ENCODE measurements around the gene MAMDC4.
"Not testable (repeated sequence)": the region's sequence is repeated elsewhere in the genome, so short reads cannot be mapped to it uniquely, and the experiment has no call there.

MAMDC4 gene

DNA sequence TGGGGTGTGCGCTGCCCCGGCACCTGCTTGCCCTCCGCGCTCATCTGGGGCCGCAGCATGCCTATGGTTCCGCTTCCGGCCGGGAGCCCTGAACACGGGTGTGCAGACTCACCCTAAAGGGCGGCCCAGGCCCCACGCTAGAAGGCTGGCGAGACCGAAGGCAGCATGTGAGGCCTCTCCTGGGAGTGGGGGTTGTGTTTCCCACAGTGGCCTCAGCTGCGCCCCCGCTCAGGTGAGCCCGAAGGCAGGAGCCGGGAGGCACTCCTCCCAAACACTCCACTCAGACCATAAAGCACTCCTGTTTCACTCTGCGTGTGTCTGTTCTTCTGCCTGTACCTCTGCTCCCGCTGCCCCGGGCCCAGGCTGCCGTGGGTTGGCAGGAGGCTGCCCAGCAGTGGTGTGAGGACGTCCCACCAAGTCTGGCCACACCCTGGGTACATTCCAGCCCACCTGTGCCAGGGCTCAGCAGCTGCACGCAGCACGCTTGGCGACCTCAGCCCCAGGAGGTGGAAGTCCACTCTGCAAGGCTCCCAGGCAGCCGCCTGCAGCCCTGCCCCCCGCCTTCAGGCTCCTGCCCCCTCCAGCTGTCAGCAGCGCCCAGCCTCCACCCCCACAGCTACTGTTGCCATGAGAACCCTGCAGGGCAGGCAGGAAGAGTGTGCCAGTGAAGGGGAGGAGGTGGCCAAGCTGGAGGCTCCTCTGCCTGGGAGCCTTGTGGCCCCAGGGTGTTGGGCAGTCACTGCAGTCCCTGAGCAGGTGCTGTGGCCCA is 11.1 kb upstream of the MAMDC4 start:
- no peak overlapping the region for H3K4ac ChIP-seq (ENCODE audit: low read depth, low read length)
- H3K4me3 ChIP-seq (ENCODE audit: low read depth, low read length), result no peak overlapping the region
- H3K4me2 ChIP-seq (ENCODE audit: low read length), result no peak overlapping the region
- no peak overlapping the region for H3K14ac ChIP-seq (ENCODE audit: low read length)
- H3K79me1 ChIP-seq (ENCODE audit: low read length), result no peaks in the 10 kb centered on the region
- H3K23ac ChIP-seq (ENCODE audit: low read length), result no peak overlapping the region
- peaks cover 12% of the 10 kb centered on the region for H3K9me3 ChIP-seq (ENCODE audit: insufficient read depth, low read depth, low read length)
- WGBS (ENCODE audit: extremely low coverage, insufficient coverage, insufficient read length), result no CpG with 5 or more reads among the region's 28 CpGs
- peaks cover 0 to 3% of the 10 kb centered on the region in 2 experiments for H3K4me1 ChIP-seq (ENCODE audit: control insufficient read depth in 1 of 2, insufficient read depth in 2 of 2, low read length in 2 of 2)
- H2AK5ac ChIP-seq (ENCODE audit: low read length), result no peak overlapping the region
- no peaks in the 10 kb centered on the region for H3K79me2 ChIP-seq (ENCODE audit: control insufficient read depth, insufficient read depth, low read length, poor library complexity)
- no peak overlapping the region for H2AFZ ChIP-seq (ENCODE audit: insufficient read depth, low read length, poor library complexity)
- H2BK12ac ChIP-seq (ENCODE audit: low read length), result no peak overlapping the region
- no peak overlapping the region for H3K9ac ChIP-seq (ENCODE audit: low read length)
- DNase-seq, result no peak
- no peak overlapping the region for H4K91ac ChIP-seq (ENCODE audit: low read depth, low read length)
- H4K8ac ChIP-seq (ENCODE audit: low read depth, low read length), result no peak overlapping the region
- no peak overlapping the region for H2BK5ac ChIP-seq (ENCODE audit: low read depth, low read length, poor library complexity)
- H3K18ac ChIP-seq (ENCODE audit: low read length), result no peak overlapping the region
- no peak overlapping the region for H3K27ac ChIP-seq (ENCODE audit: low read depth, low read length)
- peaks cover 38 to 42% of the 10 kb centered on the region in 2 experiments for H3K36me3 ChIP-seq (ENCODE audit: control insufficient read depth in 1 of 2, insufficient read depth in 2 of 2, low read length in 2 of 2)
- H2BK120ac ChIP-seq (ENCODE audit: insufficient read depth, low read length, poor library complexity), result no peak overlapping the region
- no peaks in the 10 kb centered on the region for H3K27me3 ChIP-seq (ENCODE audit: insufficient read depth, low read length)
- no peak overlapping the region for H4K12ac ChIP-seq (ENCODE audit: low read depth, low read length)

DNA sequence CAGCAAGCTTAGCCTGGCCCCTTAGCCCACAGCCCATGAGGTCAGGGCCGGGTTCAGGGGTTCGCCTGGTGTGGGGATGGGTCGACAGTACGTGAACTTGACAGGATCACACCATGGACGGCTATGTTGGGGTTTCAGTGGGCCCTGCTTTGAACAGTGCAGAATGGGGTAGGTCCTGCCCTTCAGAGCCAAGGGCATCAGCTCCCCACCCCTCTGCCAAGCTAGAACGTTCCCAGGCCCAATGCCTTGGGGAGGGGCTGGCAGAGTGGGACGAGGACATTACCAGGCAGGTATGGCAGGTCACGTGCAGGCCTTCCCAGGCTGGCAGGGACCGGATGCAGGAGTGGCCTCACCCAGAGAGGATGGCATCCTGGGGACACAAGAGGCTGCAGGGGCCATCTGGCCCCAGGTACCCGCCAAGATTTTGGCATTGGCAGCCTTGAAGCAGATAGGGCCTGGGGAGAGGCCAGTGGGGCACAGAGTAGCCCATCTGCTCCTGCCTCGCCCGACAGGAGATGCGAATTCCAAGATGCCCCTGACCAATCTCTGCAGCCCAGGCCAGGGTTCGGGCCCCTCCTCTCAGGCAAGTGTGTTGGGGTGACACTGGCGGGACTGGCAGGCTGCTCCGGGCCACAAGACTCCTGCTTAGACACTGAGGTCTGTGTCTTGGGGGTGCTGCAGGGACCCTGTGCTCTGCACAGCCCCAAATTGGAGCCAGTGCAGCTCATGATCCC is 10.3 kb upstream of the MAMDC4 start:
- not testable (repeated sequence) for H3K18ac ChIP-seq (ENCODE audit: low read length); H3K79me2 ChIP-seq (ENCODE audit: control insufficient read depth, insufficient read depth, low read length, poor library complexity); H3K9ac ChIP-seq (ENCODE audit: low read length); H3K4me1 ChIP-seq (ENCODE audit: control insufficient read depth in 1 of 2, insufficient read depth in 2 of 2, low read length in 2 of 2); H3K4me3 ChIP-seq (ENCODE audit: low read depth, low read length); H4K8ac ChIP-seq (ENCODE audit: low read depth, low read length); H2BK12ac ChIP-seq (ENCODE audit: low read length); H4K12ac ChIP-seq (ENCODE audit: low read depth, low read length); H3K23ac ChIP-seq (ENCODE audit: low read length); H3K27ac ChIP-seq (ENCODE audit: low read depth, low read length); H2AK5ac ChIP-seq (ENCODE audit: low read length); H2BK120ac ChIP-seq (ENCODE audit: insufficient read depth, low read length, poor library complexity); H3K4ac ChIP-seq (ENCODE audit: low read depth, low read length); H3K14ac ChIP-seq (ENCODE audit: low read length); H3K4me2 ChIP-seq (ENCODE audit: low read length); H2AFZ ChIP-seq (ENCODE audit: insufficient read depth, low read length, poor library complexity); H3K27me3 ChIP-seq (ENCODE audit: insufficient read depth, low read length); DNase-seq; H3K79me1 ChIP-seq (ENCODE audit: low read length); H2BK5ac ChIP-seq (ENCODE audit: low read depth, low read length, poor library complexity); H4K91ac ChIP-seq (ENCODE audit: low read depth, low read length)
- no CpG with 5 or more reads among the region's 16 CpGs for WGBS (ENCODE audit: extremely low coverage, insufficient coverage, insufficient read length)
- Histone ChIP-seq H3K36me3 (ENCODE audit: control insufficient read depth in 1 of 2, insufficient read depth in 2 of 2, low read length in 2 of 2) (peaks cover 31 to 35% of the 10 kb centered on the region in 2 experiments), H3K9me3 (ENCODE audit: insufficient read depth, low read depth, low read length) (peaks cover 19% of the 10 kb centered on the region)

DNA sequence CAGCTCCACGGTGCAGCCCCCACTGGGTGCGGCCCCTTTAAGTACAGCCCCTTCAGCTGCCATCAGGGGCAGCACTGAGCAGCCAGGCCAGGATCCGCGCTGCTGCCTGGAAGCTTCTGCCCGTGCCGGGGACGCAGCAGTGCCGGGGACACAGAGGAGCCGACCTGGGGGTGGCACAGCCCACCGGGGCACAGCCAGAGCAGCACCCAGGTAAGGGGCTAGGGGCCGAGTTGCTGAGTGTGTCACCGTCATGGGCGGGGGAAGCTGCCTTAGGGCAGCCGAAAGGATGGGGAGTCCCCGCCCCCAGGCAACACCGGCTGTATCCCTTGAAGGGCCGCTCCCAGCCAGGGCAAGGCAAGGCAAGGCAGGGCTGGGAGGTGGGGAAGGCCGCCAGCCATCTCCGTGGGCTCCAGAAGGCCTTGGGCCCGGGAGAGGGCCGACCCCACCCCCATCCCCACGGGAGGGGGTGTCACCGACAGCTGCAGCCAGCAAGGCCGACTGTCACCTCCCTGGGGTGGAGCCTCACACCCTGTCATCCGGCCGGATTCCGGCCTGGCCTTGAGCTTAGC is 9.7 kb upstream of the MAMDC4 start, which contains the start of gene AJM1:
AJM1 (plus strand) TSS at position 99 of the 569 bp plus-strand sequence. CDS start 1,937 bp downstream, outside the sequence.
- Histone ChIP-seq H3K4me1 (ENCODE audit: control insufficient read depth in 1 of 2, insufficient read depth in 2 of 2, low read length in 2 of 2) (peaks cover 11 to 12% of the 10 kb centered on the region in 2 experiments), H3K9me3 (ENCODE audit: insufficient read depth, low read depth, low read length) (peaks cover 22% of the 10 kb centered on the region), H3K36me3 (ENCODE audit: control insufficient read depth in 1 of 2, insufficient read depth in 2 of 2, low read length in 2 of 2) (peaks cover 30 to 31% of the 10 kb centered on the region in 2 experiments), H3K4me2 (ENCODE audit: low read length) (peak within 1 kb of the TSS; percentile 54)
- DNase-seq, result peak; percentile 55 to 82
- not testable (repeated sequence) for H2BK120ac ChIP-seq (ENCODE audit: insufficient read depth, low read length, poor library complexity); H3K4me3 ChIP-seq (ENCODE audit: low read depth, low read length); H3K27ac ChIP-seq (ENCODE audit: low read depth, low read length); H4K91ac ChIP-seq (ENCODE audit: low read depth, low read length); H3K4ac ChIP-seq (ENCODE audit: low read depth, low read length); H2BK12ac ChIP-seq (ENCODE audit: low read length); H3K79me2 ChIP-seq (ENCODE audit: control insufficient read depth, insufficient read depth, low read length, poor library complexity); H2AK5ac ChIP-seq (ENCODE audit: low read length); H4K8ac ChIP-seq (ENCODE audit: low read depth, low read length); H3K79me1 ChIP-seq (ENCODE audit: low read length); H3K18ac ChIP-seq (ENCODE audit: low read length); H4K12ac ChIP-seq (ENCODE audit: low read depth, low read length); H3K9ac ChIP-seq (ENCODE audit: low read length); H3K14ac ChIP-seq (ENCODE audit: low read length); H2BK5ac ChIP-seq (ENCODE audit: low read depth, low read length, poor library complexity); H3K27me3 ChIP-seq (ENCODE audit: insufficient read depth, low read length); H3K23ac ChIP-seq (ENCODE audit: low read length); H2AFZ ChIP-seq (ENCODE audit: insufficient read depth, low read length, poor library complexity)
- no CpG with 5 or more reads among the region's 27 CpGs for WGBS (ENCODE audit: extremely low coverage, insufficient coverage, insufficient read length)

DNA sequence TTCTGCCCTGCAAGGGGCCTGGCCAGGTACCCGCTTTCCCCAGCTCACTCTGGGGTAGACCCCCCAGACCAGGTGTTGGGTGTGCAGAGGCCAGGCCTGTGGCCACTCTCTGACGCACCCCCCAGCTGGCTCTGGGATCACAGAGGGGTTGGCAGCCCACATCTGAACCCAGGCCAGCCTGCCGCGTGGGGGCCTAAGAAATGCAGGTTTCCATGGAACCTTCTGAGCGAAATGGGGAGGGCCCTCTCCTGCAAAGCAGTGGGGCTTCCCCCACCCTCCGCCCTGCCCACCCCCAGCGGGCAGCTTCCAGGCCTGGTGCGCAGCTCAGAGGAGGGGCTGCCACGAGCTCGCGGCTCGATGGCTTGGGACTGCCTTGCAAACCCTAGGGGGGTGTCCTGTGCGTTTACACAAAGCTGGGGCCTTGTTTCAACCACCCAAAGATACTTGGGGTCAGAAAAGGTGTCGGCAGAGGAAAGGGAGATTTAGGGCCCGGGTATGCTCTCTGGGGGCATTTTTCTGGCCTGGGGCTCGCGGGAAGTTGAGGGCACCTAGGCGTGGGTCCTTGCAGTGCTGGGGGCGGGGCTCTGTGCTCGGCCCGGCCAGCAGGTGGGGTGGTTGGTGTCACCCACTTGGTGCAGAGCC is 8.9 kb upstream of the MAMDC4 start:
- H3K4ac ChIP-seq (ENCODE audit: low read depth, low read length); H4K8ac ChIP-seq (ENCODE audit: low read depth, low read length); H3K79me2 ChIP-seq (ENCODE audit: control insufficient read depth, insufficient read depth, low read length, poor library complexity); H2AK5ac ChIP-seq (ENCODE audit: low read length); H3K14ac ChIP-seq (ENCODE audit: low read length); H4K12ac ChIP-seq (ENCODE audit: low read depth, low read length); H2BK12ac ChIP-seq (ENCODE audit: low read length); H3K18ac ChIP-seq (ENCODE audit: low read length); H3K23ac ChIP-seq (ENCODE audit: low read length); H3K9ac ChIP-seq (ENCODE audit: low read length); H4K91ac ChIP-seq (ENCODE audit: low read depth, low read length); H3K4me3 ChIP-seq (ENCODE audit: low read depth, low read length); H2BK5ac ChIP-seq (ENCODE audit: low read depth, low read length, poor library complexity); DNase-seq; H3K27me3 ChIP-seq (ENCODE audit: insufficient read depth, low read length); H3K4me2 ChIP-seq (ENCODE audit: low read length); H2BK120ac ChIP-seq (ENCODE audit: insufficient read depth, low read length, poor library complexity); H2AFZ ChIP-seq (ENCODE audit: insufficient read depth, low read length, poor library complexity); H3K27ac ChIP-seq (ENCODE audit: low read depth, low read length): not testable (repeated sequence)
- no CpG with 5 or more reads among the region's 21 CpGs for WGBS (ENCODE audit: extremely low coverage, insufficient coverage, insufficient read length)
- Histone ChIP-seq H3K9me3 (ENCODE audit: insufficient read depth, low read depth, low read length) (peaks cover 23% of the 10 kb centered on the region), H3K36me3 (ENCODE audit: control insufficient read depth in 1 of 2, insufficient read depth in 2 of 2, low read length in 2 of 2) (peaks cover 23% of the 10 kb centered on the region in 2 experiments), H3K4me1 (ENCODE audit: control insufficient read depth in 1 of 2, insufficient read depth in 2 of 2, low read length in 2 of 2) (peaks cover 12 to 14% of the 10 kb centered on the region in 2 experiments), H3K79me1 (ENCODE audit: low read length) (peaks cover 16% of the 10 kb centered on the region)

Measured in trophoblast cell (in vitro differentiated cells and primary cell).